Kidney (tissue), 2 donors: ENCODE data around the gene ADAT2. TPM values are rescaled to one million over a fixed set of nuclear protein-coding genes. Genes with fewer than 3 reads are reported as not detected.

Experiments
- polyA plus RNA-seq: library from polyadenylated mRNA; stranded (reverse); fragments of 350-450 nt; fragmentation: Illumina TruSeq; extraction: RNeasy Lipid Tissue Mini Kit (QIAGEN cat#74804); gene quantifications from one replicate; pipeline ENCODE4 v1.2.3, GENCODE V29; 2014; ENCODE audit warnings: low read depth, low replicate concordance; ENCODE audit not compliant: insufficient read depth
- total RNA-seq: library from RNA; stranded (reverse); fragmentation: NEBNext Ultra II Directional; extraction: Animal tissue kit (Norgen Biotek cat#: 25700); gene quantifications from one replicate; pipeline ENCODE4 v1.2.1, GENCODE V29; 2021
- donor health status: DM: yes; HTN: yes; CAD: no.

ADAT2 gene
- total and polyA plus RNA-seq, 2 donors from 2014 or later = 4.6 to 6.9 TPM

Other genes with a start within 250 kb of the ADAT2 start
- gene PEX3, start 110 bp upstream of the ADAT2 start, total RNA-seq = 28.6 TPM
- gene PEX3, start 110 bp upstream of the ADAT2 start, polyA plus RNA-seq = 31.7 TPM
- 68.6 TPM for gene FUCA2, start 61.0 kb upstream of the ADAT2 start, total RNA-seq
- 73.4 TPM for gene FUCA2, start 61.0 kb upstream of the ADAT2 start, polyA plus RNA-seq
- 56.1 TPM for gene PHACTR2, start 227.3 kb upstream of the ADAT2 start, total RNA-seq
- gene PHACTR2, start 227.3 kb upstream of the ADAT2 start, polyA plus RNA-seq = 3.5 TPM